WTC11 (cell line): ENCODE measurements around the gene COPS6. TPM values are rescaled to one million over a fixed set of nuclear protein-coding genes. Genes with fewer than 3 reads are reported as not detected.
A peak's percentile ranks its signal among the peaks of the same experiment; 100 is the strongest.

Source experiments
- ATF1 ChIP-seq: sonication (generic); formaldehyde crosslinking; IDR thresholded peaks from 2 replicates; pipeline ENCODE4 v1.8.1; 2023; ENCODE audit warnings: mild to moderate bottlenecking, moderate library complexity, missing genetic modification reagents
- CBFB ChIP-seq: sonication (generic); formaldehyde crosslinking; IDR thresholded peaks from 2 replicates; pipeline ENCODE4 v1.8.1; 2022; ENCODE audit warnings: mild to moderate bottlenecking, low read depth, missing genetic modification reagents
- ESRRA ChIP-seq: sonication (generic); formaldehyde crosslinking; IDR thresholded peaks from 2 replicates; pipeline ENCODE4 v1.8.1; 2022; ENCODE audit warnings: mild to moderate bottlenecking, missing genetic modification reagents, borderline replicate concordance
- FOXK1 ChIP-seq: sonication (generic); formaldehyde crosslinking; IDR thresholded peaks from 2 replicates; pipeline ENCODE4 v1.8.0; 2022; ENCODE audit warnings: mild to moderate bottlenecking, moderate library complexity, missing genetic modification reagents
- GTF2I ChIP-seq: fragments of 250-450 bp; sonication (Bioruptor Pico); conservative IDR thresholded peaks from 2 replicates; pipeline ENCODE4 v1.4.0; 2021; ENCODE audit warnings: mild to moderate bottlenecking
- NFE2L1 ChIP-seq: sonication (generic); formaldehyde crosslinking; IDR thresholded peaks from 2 replicates; pipeline ENCODE4 v1.8.1; 2023; ENCODE audit warnings: missing genetic modification reagents
- NR3C1 ChIP-seq: sonication (generic); formaldehyde crosslinking; conservative IDR thresholded peaks from 2 replicates; pipeline ENCODE4 v1.8.1; 2023; ENCODE audit warnings: low read depth, mild to moderate bottlenecking, missing genetic modification reagents
- SOX15 ChIP-seq: fragments of 250-450 bp; sonication (Bioruptor Pico); IDR thresholded peaks from 2 replicates; pipeline ENCODE4 v1.9.0; 2021; ENCODE audit warnings: mild to moderate bottlenecking
- ZBTB21 ChIP-seq: sonication (generic); formaldehyde crosslinking; IDR thresholded peaks from 2 replicates; pipeline ENCODE4 v1.8.1; 2023; ENCODE audit warnings: mild to moderate bottlenecking, missing genetic modification reagents, borderline replicate concordance
- ZNF263 ChIP-seq: sonication (generic); formaldehyde crosslinking; IDR thresholded peaks from 2 replicates; pipeline ENCODE4 v1.8.1; 2022; ENCODE audit warnings: low read depth, mild to moderate bottlenecking, moderate library complexity, missing genetic modification reagents
- ZNF317 ChIP-seq: sonication (generic); formaldehyde crosslinking; IDR thresholded peaks from 2 replicates; pipeline ENCODE4 v1.8.1; 2023; ENCODE audit warnings: low read depth, mild to moderate bottlenecking, moderate library complexity, missing genetic modification reagents, borderline replicate concordance
- ZNF423 ChIP-seq: fragments of 250-450 bp; sonication (Bioruptor Pico); IDR thresholded peaks from 2 replicates; pipeline ENCODE4 v2.1.2; 2022; ENCODE audit warnings: mild to moderate bottlenecking, moderate library complexity
- total RNA-seq: library from RNA; stranded (reverse); gene quantifications from 3 replicates; pipeline ENCODE4 v1.2.3, GENCODE V29; 2021
- TF ChIP-seq, protein P1 (sequence below): sonication (generic); formaldehyde crosslinking; IDR thresholded peaks from 2 replicates; pipeline ENCODE4 v1.8.0; 2022; ENCODE audit warnings: mild to moderate bottlenecking, missing genetic modification reagents
- TF ChIP-seq, protein P2 (sequence below): sonication (generic); formaldehyde crosslinking; IDR thresholded peaks from 2 replicates; pipeline ENCODE4 v1.8.0; 2023; ENCODE audit warnings: missing genetic modification reagents
- TF ChIP-seq, protein P3 (sequence below): sonication (generic); formaldehyde crosslinking; IDR thresholded peaks from 2 replicates; pipeline ENCODE4 v1.8.0; 2022; ENCODE audit warnings: mild to moderate bottlenecking, missing genetic modification reagents
- TF ChIP-seq, protein P4 (sequence below): sonication (generic); formaldehyde crosslinking; IDR thresholded peaks from 2 replicates; pipeline ENCODE4 v1.8.1; 2023; ENCODE audit warnings: mild to moderate bottlenecking, missing genetic modification reagents, moderate library complexity
- TF ChIP-seq, protein P5 (sequence below): fragments of 200-600 bp; IDR thresholded peaks from 2 replicates; pipeline ENCODE4 v1.8.0; 2022; ENCODE audit warnings: antibody characterized with exemption
- TF ChIP-seq, protein P6 (sequence below): sonication (generic); formaldehyde crosslinking; IDR thresholded peaks from 2 replicates; pipeline ENCODE4 v1.8.1; 2022; ENCODE audit warnings: mild to moderate bottlenecking, missing genetic modification reagents, moderate library complexity, borderline replicate concordance
- TF ChIP-seq, protein P7 (sequence below): sonication (generic); formaldehyde crosslinking; IDR thresholded peaks from 2 replicates; pipeline ENCODE4 v1.8.1; 2023; ENCODE audit warnings: mild to moderate bottlenecking, missing genetic modification reagents
- TF ChIP-seq, protein P8 (sequence below): fragments of 250-450 bp; sonication (Bioruptor Pico); conservative IDR thresholded peaks from 2 replicates; pipeline ENCODE4 v1.9.0; 2021; ENCODE audit warnings: mild to moderate bottlenecking
- TF ChIP-seq, protein P9 (sequence below): sonication (generic); formaldehyde crosslinking; IDR thresholded peaks from 2 replicates; pipeline ENCODE4 v1.8.1; 2023; ENCODE audit warnings: mild to moderate bottlenecking, missing genetic modification reagents, moderate library complexity
- TF ChIP-seq, protein P10 (sequence below): sonication (generic); formaldehyde crosslinking; IDR thresholded peaks from 2 replicates; pipeline ENCODE4 v1.8.0; 2022; ENCODE audit warnings: mild to moderate bottlenecking, missing genetic modification reagents

The COPS6 gene
- total RNA-seq, 1 experiment from 2014 or later, result 118 TPM

DNA sequence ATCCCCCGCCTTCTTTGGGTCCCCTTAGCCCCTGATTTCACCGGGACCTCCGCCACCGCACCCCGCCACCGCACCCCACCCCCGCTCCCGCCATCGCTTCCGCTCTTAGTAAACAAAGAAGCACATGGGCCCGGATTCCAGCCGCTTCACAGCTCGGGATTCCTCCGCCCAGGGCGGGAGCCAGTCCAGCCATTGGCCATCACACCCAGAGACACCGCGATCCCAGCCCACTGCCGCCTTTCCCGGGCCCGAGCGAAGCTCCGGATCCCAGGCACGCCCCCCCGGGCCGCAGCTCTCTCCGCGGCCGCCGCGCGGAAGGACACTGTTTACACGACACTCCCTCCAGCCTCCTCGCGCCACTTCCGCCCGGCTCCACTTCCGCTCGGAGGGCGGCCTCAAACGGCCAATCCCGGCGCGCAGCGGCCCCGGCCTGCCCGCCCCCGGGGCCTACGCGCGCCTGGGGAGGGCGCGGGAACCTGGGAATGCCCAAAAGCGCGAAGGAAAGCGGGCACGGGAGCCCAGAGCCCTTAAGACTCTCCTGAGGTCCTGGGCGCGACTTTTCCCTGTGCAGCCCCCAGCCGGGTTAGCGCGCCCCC, 11.7 kb downstream of the COPS6 start (continued):
- TF ChIP-seq, protein P1, sequence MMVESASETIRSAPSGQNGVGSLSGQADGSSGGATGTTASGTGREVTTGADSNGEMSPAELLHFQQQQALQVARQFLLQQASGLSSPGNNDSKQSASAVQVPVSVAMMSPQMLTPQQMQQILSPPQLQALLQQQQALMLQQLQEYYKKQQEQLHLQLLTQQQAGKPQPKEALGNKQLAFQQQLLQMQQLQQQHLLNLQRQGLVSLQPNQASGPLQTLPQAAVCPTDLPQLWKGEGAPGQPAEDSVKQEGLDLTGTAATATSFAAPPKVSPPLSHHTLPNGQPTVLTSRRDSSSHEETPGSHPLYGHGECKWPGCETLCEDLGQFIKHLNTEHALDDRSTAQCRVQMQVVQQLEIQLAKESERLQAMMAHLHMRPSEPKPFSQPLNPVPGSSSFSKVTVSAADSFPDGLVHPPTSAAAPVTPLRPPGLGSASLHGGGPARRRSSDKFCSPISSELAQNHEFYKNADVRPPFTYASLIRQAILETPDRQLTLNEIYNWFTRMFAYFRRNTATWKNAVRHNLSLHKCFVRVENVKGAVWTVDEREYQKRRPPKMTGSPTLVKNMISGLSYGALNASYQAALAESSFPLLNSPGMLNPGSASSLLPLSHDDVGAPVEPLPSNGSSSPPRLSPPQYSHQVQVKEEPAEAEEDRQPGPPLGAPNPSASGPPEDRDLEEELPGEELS (CRISPR knock-in tag), result peak; percentile 79
- TF ChIP-seq ESRRA (no peak), FOXK1 (CRISPR knock-in tag) (peak; percentile 99), ATF1 (CRISPR knock-in tag) (no peak), NFE2L1 (no peak), NR3C1 (CRISPR knock-in tag) (no peak), GTF2I (CRISPR knock-in tag) (no peak), ZBTB21 (CRISPR knock-in tag) (no peak), CBFB (CRISPR knock-in tag) (no peak), ZNF317 (CRISPR knock-in tag) (no peak), ZNF423 (CRISPR knock-in tag) (no peak), SOX15 (CRISPR knock-in tag) (no peak), ZNF263 (CRISPR knock-in tag) (no peak)
- TF ChIP-seq, protein P2, sequence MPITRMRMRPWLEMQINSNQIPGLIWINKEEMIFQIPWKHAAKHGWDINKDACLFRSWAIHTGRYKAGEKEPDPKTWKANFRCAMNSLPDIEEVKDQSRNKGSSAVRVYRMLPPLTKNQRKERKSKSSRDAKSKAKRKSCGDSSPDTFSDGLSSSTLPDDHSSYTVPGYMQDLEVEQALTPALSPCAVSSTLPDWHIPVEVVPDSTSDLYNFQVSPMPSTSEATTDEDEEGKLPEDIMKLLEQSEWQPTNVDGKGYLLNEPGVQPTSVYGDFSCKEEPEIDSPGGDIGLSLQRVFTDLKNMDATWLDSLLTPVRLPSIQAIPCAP, result no peak
- TF ChIP-seq, protein P3, sequence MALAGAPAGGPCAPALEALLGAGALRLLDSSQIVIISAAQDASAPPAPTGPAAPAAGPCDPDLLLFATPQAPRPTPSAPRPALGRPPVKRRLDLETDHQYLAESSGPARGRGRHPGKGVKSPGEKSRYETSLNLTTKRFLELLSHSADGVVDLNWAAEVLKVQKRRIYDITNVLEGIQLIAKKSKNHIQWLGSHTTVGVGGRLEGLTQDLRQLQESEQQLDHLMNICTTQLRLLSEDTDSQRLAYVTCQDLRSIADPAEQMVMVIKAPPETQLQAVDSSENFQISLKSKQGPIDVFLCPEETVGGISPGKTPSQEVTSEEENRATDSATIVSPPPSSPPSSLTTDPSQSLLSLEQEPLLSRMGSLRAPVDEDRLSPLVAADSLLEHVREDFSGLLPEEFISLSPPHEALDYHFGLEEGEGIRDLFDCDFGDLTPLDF, result no peak
- TF ChIP-seq, protein P4, sequence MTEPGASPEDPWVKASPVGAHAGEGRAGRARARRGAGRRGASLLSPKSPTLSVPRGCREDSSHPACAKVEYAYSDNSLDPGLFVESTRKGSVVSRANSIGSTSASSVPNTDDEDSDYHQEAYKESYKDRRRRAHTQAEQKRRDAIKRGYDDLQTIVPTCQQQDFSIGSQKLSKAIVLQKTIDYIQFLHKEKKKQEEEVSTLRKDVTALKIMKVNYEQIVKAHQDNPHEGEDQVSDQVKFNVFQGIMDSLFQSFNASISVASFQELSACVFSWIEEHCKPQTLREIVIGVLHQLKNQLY (CRISPR knock-in tag), result no peak
- TF ChIP-seq, protein P5, sequence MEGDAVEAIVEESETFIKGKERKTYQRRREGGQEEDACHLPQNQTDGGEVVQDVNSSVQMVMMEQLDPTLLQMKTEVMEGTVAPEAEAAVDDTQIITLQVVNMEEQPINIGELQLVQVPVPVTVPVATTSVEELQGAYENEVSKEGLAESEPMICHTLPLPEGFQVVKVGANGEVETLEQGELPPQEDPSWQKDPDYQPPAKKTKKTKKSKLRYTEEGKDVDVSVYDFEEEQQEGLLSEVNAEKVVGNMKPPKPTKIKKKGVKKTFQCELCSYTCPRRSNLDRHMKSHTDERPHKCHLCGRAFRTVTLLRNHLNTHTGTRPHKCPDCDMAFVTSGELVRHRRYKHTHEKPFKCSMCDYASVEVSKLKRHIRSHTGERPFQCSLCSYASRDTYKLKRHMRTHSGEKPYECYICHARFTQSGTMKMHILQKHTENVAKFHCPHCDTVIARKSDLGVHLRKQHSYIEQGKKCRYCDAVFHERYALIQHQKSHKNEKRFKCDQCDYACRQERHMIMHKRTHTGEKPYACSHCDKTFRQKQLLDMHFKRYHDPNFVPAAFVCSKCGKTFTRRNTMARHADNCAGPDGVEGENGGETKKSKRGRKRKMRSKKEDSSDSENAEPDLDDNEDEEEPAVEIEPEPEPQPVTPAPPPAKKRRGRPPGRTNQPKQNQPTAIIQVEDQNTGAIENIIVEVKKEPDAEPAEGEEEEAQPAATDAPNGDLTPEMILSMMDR, result no peak
- TF ChIP-seq, protein P6, sequence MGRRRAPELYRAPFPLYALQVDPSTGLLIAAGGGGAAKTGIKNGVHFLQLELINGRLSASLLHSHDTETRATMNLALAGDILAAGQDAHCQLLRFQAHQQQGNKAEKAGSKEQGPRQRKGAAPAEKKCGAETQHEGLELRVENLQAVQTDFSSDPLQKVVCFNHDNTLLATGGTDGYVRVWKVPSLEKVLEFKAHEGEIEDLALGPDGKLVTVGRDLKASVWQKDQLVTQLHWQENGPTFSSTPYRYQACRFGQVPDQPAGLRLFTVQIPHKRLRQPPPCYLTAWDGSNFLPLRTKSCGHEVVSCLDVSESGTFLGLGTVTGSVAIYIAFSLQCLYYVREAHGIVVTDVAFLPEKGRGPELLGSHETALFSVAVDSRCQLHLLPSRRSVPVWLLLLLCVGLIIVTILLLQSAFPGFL (CRISPR knock-in tag), result no peak
- TF ChIP-seq, protein P7, sequence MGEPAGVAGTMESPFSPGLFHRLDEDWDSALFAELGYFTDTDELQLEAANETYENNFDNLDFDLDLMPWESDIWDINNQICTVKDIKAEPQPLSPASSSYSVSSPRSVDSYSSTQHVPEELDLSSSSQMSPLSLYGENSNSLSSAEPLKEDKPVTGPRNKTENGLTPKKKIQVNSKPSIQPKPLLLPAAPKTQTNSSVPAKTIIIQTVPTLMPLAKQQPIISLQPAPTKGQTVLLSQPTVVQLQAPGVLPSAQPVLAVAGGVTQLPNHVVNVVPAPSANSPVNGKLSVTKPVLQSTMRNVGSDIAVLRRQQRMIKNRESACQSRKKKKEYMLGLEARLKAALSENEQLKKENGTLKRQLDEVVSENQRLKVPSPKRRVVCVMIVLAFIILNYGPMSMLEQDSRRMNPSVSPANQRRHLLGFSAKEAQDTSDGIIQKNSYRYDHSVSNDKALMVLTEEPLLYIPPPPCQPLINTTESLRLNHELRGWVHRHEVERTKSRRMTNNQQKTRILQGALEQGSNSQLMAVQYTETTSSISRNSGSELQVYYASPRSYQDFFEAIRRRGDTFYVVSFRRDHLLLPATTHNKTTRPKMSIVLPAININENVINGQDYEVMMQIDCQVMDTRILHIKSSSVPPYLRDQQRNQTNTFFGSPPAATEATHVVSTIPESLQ (CRISPR knock-in tag), result no peak
- TF ChIP-seq, protein P8, sequence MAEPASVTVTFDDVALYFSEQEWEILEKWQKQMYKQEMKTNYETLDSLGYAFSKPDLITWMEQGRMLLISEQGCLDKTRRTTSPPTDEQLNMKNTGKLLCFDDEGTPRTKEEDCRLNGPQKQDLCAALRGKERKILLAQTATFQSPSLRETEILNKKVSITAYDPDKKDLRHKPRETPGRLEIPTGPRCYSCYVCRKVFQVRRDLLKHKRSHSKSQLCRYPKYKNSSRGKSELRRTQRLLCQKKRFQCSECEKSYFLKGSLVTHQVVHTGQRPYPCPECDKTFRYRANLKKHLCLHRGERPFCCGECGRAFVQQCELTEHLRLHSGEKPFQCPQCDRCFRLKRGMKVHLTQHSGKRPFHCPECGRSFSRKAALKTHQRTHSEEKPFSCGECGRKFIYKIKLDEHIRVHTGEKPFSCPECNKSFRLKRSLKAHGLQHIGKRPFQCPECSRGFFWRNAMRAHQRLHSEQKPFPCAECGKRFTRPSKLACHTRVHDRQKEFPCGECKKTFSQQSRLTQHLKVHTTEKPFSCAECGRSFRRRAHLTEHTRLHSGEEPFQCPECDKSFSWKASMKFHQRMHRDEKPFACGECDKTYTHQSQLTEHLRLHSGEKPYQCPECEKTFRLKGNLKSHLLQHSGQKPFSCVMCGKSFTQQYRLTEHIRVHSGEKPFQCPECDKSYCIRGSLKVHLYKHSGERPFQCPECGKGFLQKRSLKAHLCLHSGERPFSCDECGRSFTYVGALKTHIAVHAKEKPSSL (CRISPR knock-in tag), result no peak; the same call in 1 of the 2 replicates
- TF ChIP-seq, protein P9, sequence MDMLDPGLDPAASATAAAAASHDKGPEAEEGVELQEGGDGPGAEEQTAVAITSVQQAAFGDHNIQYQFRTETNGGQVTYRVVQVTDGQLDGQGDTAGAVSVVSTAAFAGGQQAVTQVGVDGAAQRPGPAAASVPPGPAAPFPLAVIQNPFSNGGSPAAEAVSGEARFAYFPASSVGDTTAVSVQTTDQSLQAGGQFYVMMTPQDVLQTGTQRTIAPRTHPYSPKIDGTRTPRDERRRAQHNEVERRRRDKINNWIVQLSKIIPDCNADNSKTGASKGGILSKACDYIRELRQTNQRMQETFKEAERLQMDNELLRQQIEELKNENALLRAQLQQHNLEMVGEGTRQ (CRISPR knock-in tag), result no peak
- TF ChIP-seq, protein P10, sequence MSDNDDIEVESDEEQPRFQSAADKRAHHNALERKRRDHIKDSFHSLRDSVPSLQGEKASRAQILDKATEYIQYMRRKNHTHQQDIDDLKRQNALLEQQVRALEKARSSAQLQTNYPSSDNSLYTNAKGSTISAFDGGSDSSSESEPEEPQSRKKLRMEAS, result peak; percentile 95
